SK-N-SH (cell line): ENCODE results near the gene REN. TPM values are rescaled to one million over a fixed set of nuclear protein-coding genes. Genes with fewer than 3 reads are reported as not detected.

Source experiments
- CTCF ChIA-PET: fragments of 300-600, 350-600 bp; formaldehyde crosslinking; extraction: SDS; loops from one replicate; lab custom pipeline; 2021; lab: Yijun Ruan, JAX
- POLR2A ChIA-PET: fragments of 350-600 bp; sonication (Branson Sonifier 250); formaldehyde crosslinking; extraction: SDS; loops from one replicate; lab custom pipeline; 2020; ENCODE audit warnings: antibody characterized with exemption, inconsistent platforms; lab: Yijun Ruan, JAX
- DNase-seq: peaks from one replicate; pipeline ENCODE4 v3.0.0; 2012
- H2AFZ ChIP-seq: fragments of 200-600 bp; sonication (generic); 2 replicates; pipeline ENCODE4 v1.8.1; 2016; ENCODE audit warnings: antibody characterized with exemption, mild to moderate bottlenecking, low read depth
- H3F3A ChIP-seq: fragments of 200-600 bp; sonication (generic); replicated peaks from 2 replicates; pipeline ENCODE3; 2016; ENCODE audit warnings: antibody characterized with exemption, mild to moderate bottlenecking; ENCODE audit not compliant: insufficient read depth
- H3K27ac ChIP-seq, 2 experiments: fragments of 200-500 bp in 1 of 2; fragments of 200-600 bp in 1 of 2; sonication (Bioruptor generic) in 1 of 2; sonication (generic), shearing (Covaris generic) in 1 of 2; 2 replicates each; pipeline versions ENCODE4 v1.5.1 to v1.6.1; 2014 to 2016; ENCODE audit warnings: low read depth in 2 of 2, inconsistent platforms in 1 of 2, low read length in 1 of 2, mild to moderate bottlenecking in 1 of 2, mixed read lengths in 1 of 2
- H3K27me3 ChIP-seq: fragments of 200-600 bp; sonication (generic), shearing (Covaris generic); 2 replicates; pipeline ENCODE4 v1.6.1; 2016; ENCODE audit warnings: mixed run types; ENCODE audit not compliant: insufficient read depth
- H3K36me3 ChIP-seq, 2 experiments: fragments of 200-500 bp in 1 of 2; fragments of 200-600 bp in 1 of 2; sonication (Bioruptor generic) in 1 of 2; sonication (generic) in 1 of 2; replicated peaks in 1 of 2; 2 replicates each; pipeline versions ENCODE3 to v1.5.1; 2014 to 2016; ENCODE audit warnings: low read length in 1 of 2, mild to moderate bottlenecking in 1 of 2; ENCODE audit not compliant: insufficient read depth in 2 of 2, control insufficient read depth in 1 of 2
- H3K4me1 ChIP-seq, 2 experiments: fragments of 200-500 bp in 1 of 2; fragments of 200-600 bp in 1 of 2; sonication (Bioruptor generic) in 1 of 2; sonication (generic), shearing (Covaris generic) in 1 of 2; 2 replicates each; pipeline versions ENCODE4 v1.5.1 to v1.6.1; 2014 to 2016; ENCODE audit warnings: low read depth in 1 of 2, low read length in 1 of 2, mixed run types in 1 of 2; ENCODE audit not compliant: insufficient read depth in 2 of 2, control insufficient read depth in 1 of 2
- H3K4me2 ChIP-seq: fragments of 200-600 bp; sonication (generic), shearing (Covaris generic); 2 replicates; pipeline ENCODE4 v1.6.1; 2017; ENCODE audit warnings: mixed run types
- H3K4me3 ChIP-seq, 2 experiments: fragments of 200-500 bp in 1 of 2; fragments of 200-600 bp in 1 of 2; sonication (Bioruptor generic) in 1 of 2; sonication (generic), shearing (Covaris generic) in 1 of 2; 2 replicates each; pipeline versions ENCODE4 v1.5.1 to v1.8.1; 2014 to 2016; ENCODE audit warnings: low read depth in 2 of 2, inconsistent platforms in 1 of 2, low read length in 1 of 2, mild to moderate bottlenecking in 1 of 2, mixed read lengths in 1 of 2, moderate library complexity in 1 of 2
- H3K79me2 ChIP-seq: fragments of 200-600 bp; sonication (generic); 2 replicates; pipeline ENCODE4 v1.8.1; 2017; ENCODE audit warnings: mild to moderate bottlenecking; ENCODE audit not compliant: insufficient read depth
- H3K9ac ChIP-seq: fragments of 200-600 bp; sonication (generic); 2 replicates; pipeline ENCODE4 v1.6.1; 2017; ENCODE audit warnings: mixed run types
- H3K9me2 ChIP-seq: fragments of 200-600 bp; sonication (generic); 2 replicates; pipeline ENCODE4 v1.6.1; 2017; ENCODE audit warnings: mixed run types
- H3K9me3 ChIP-seq: fragments of 200-600 bp; sonication (generic); 2 replicates; pipeline ENCODE4 v1.6.1; 2017; ENCODE audit warnings: mixed run types, mild to moderate bottlenecking, moderate library complexity
- H4K20me1 ChIP-seq: fragments of 200-600 bp; sonication (generic); 2 replicates; pipeline ENCODE4 v1.6.1; 2017; ENCODE audit warnings: mild to moderate bottlenecking, mixed run types; ENCODE audit not compliant: insufficient read depth
- CTCF ChIP-seq: fragments of 200-600 bp; sonication (generic); IDR thresholded peaks from 2 replicates; pipeline ENCODE4 v1.6.1; 2017; ENCODE audit warnings: antibody characterized with exemption, mild to moderate bottlenecking, moderate library complexity
- ELF1 ChIP-seq: IDR thresholded peaks from 2 replicates; pipeline ENCODE4 v1.4.0; 2012
- EP300 ChIP-seq, 2 experiments: IDR thresholded peaks; 2 replicates each; pipeline versions ENCODE4 v1.4.0 to v1.6.1; 2012; ENCODE audit warnings: borderline replicate concordance in 1 of 2, low read depth in 1 of 2, low read length in 1 of 2
- GABPA ChIP-seq: IDR thresholded peaks from 2 replicates; pipeline ENCODE4 v1.4.0; 2012; ENCODE audit warnings: low read depth, mild to moderate bottlenecking
- GATA2 ChIP-seq: sonication (generic); formaldehyde crosslinking; IDR thresholded peaks from 2 replicates; pipeline ENCODE4 v1.5.0; 2020; ENCODE audit warnings: mild to moderate bottlenecking, missing genetic modification reagents
- MAX ChIP-seq: IDR thresholded peaks from 2 replicates; pipeline ENCODE4 v1.4.0; 2012; ENCODE audit warnings: low read depth
- MEF2A ChIP-seq: IDR thresholded peaks from 2 replicates; pipeline ENCODE4 v1.4.0; 2012; ENCODE audit warnings: low read depth, borderline replicate concordance
- PBX3 ChIP-seq: IDR thresholded peaks from 2 replicates; pipeline ENCODE4; 2012
- POLR2AphosphoS5 ChIP-seq: IDR thresholded peaks from 2 replicates; pipeline ENCODE4 v1.6.1; 2012; ENCODE audit warnings: low read depth, low read length
- RAD21 ChIP-seq: IDR thresholded peaks from 2 replicates; pipeline ENCODE4 v1.6.1; 2012; ENCODE audit warnings: mild to moderate bottlenecking, low read length
- RFX5 ChIP-seq: IDR thresholded peaks from 2 replicates; pipeline ENCODE4 v1.6.1; 2012; ENCODE audit warnings: mild to moderate bottlenecking, improper control_type of control experiment, low read length
- TAF1 ChIP-seq: IDR thresholded peaks from 2 replicates; pipeline ENCODE4 v1.6.1; 2012; ENCODE audit warnings: low read depth, mild to moderate bottlenecking, low read length, moderate library complexity, borderline replicate concordance
- TCF12 ChIP-seq: IDR thresholded peaks from 2 replicates; pipeline ENCODE4 v1.4.0; 2012
- TEAD4 ChIP-seq: IDR thresholded peaks from 2 replicates; pipeline ENCODE4 v1.4.0; 2012; ENCODE audit warnings: mild to moderate bottlenecking, borderline replicate concordance; ENCODE audit not compliant: insufficient read depth
- USF1 ChIP-seq: IDR thresholded peaks from 2 replicates; pipeline ENCODE4 v1.4.0; 2012; ENCODE audit warnings: low read depth, borderline replicate concordance
- USF2 ChIP-seq: fragments of 150-350 bp; IDR thresholded peaks from 2 replicates; pipeline ENCODE4 v1.6.1; 2017; ENCODE audit warnings: antibody characterized with exemption, low read length, low read depth, borderline replicate concordance
- YY1 ChIP-seq: IDR thresholded peaks from 2 replicates; pipeline ENCODE4 v1.4.0; 2012; ENCODE audit warnings: low read depth, mild to moderate bottlenecking
- WGBS: methylation state at CpG from one replicate; pipeline ENCODE4 v1.1.6; 2017; ENCODE audit warnings: low lambda C conversion rate; 5-methylcytosine and 5-hydroxymethylcytosine counted together
- polyA plus RNA-seq, 3 experiments: library from polyadenylated mRNA; depleted of rRNA; stranded (reverse); fragments of >200 nt; gene quantifications; 2 replicates each; pipeline ENCODE4 v1.2.3, GENCODE V29; 2012

Gene REN
- polyA plus RNA-seq, 1 of the 3 experiments (the other 2 are of a cell fraction): not detected

GRCh38 chr1:204149107-204149506 lies 17.0 kb downstream of the REN start:
- H3K27me3 ChIP-seq: no peaks in the 10 kb centered on the region
- H3K9me2 ChIP-seq: no peaks in the 10 kb centered on the region
- POLR2A ChIA-PET: no interaction called here
- H3K4me1 ChIP-seq: peaks cover 3 to 19% of the 10 kb centered on the region in 2 experiments; a peak in 1 of 4 replicates
- H3K27ac ChIP-seq: no peak overlapping the region
- no peak overlapping the region for H3K9ac ChIP-seq
- no peak for DNase-seq
- H3F3A ChIP-seq: no peaks in the 10 kb centered on the region
- H3K4me2 ChIP-seq: no peak overlapping the region
- no peaks in the 10 kb centered on the region for H4K20me1 ChIP-seq
- TF ChIP-seq TEAD4 (no peak), EP300 (IDR thresholded peaks at IDR 0.05; ENCODE audit: borderline replicate concordance in 1 of 2, low read depth in 1 of 2, low read length in 1 of 2) (no peak), GABPA (no peak), RAD21 (no peak), USF2 (no peak)
- H2AFZ ChIP-seq: no peak overlapping the region
- no peak overlapping the region for H3K4me3 ChIP-seq
- 91% methylated on average over 2 of the region's 2 CpGs for WGBS
- H3K9me3 ChIP-seq: no peaks in the 10 kb centered on the region
- CTCF ChIA-PET: interaction anchor here (1.2 to 7.2 kb wide), 5 partner anchors 13 to 278 kb away, joined by 3 to 51 read pairs (median 31); no protein-coding TSS in a partner anchor
- H3K79me2 ChIP-seq: no peaks in the 10 kb centered on the region
- H3K36me3 ChIP-seq: peaks cover 0 to 4% of the 10 kb centered on the region in 2 experiments

- peaks cover 0 to 4% of the 10 kb centered on the region in 2 experiments for H3K36me3 ChIP-seq
- DNase-seq: no peak
- H3K9me3 ChIP-seq: no peaks in the 10 kb centered on the region
- H3F3A ChIP-seq: no peaks in the 10 kb centered on the region
- H2AFZ ChIP-seq: no peak overlapping the region
- no peak overlapping the region for H3K27ac ChIP-seq
- H3K9ac ChIP-seq: no peak overlapping the region
- no peak overlapping the region for H3K4me2 ChIP-seq
- no peaks in the 10 kb centered on the region for H3K79me2 ChIP-seq
- H3K27me3 ChIP-seq: no peaks in the 10 kb centered on the region
- H3K4me1 ChIP-seq: peaks cover 2 to 16% of the 10 kb centered on the region in 2 experiments; a peak in 1 of 4 replicates
- no peak overlapping the region for H3K4me3 ChIP-seq
- ChIA-PET POLR2A (no interaction called here), CTCF (interaction anchor here (0.6 to 7.2 kb wide), 4 partner anchors 15 to 288 kb away, joined by 3 to 51 read pairs (median 34); no protein-coding TSS in a partner anchor)
- H3K9me2 ChIP-seq: no peaks in the 10 kb centered on the region
- H4K20me1 ChIP-seq: no peaks in the 10 kb centered on the region
- 84% methylated on average over 13 of the region's 13 CpGs for WGBS
- TF ChIP-seq RFX5 (no peak), YY1 (no peak), MEF2A (no peak), USF2 (no peak), TCF12 (no peak), GATA2 (CRISPR knock-in tag) (no peak), TAF1 (no peak), EP300 (IDR thresholded peaks at IDR 0.05; ENCODE audit: borderline replicate concordance in 1 of 2, low read depth in 1 of 2, low read length in 1 of 2) (no peak), CTCF (no peak), RAD21 (no peak), ELF1 (no peak), POLR2AphosphoS5 (no peak), MAX (no peak), PBX3 (no peak), USF1 (no peak)
These were observed 18.4 kb downstream of the REN start for GRCh38 chr1:204147406-204148383.
